ENCODE results near the gene PPP1R15B. TPM values are rescaled to one million over a fixed set of nuclear protein-coding genes. Genes with fewer than 3 reads are reported as not detected.
A peak's percentile ranks its signal among the peaks of the same experiment; 100 is the strongest.

The PPP1R15B gene
- 21.3 and 27.4 TPM in 2 replicates for total RNA-seq (2014; rRNA removed; shearing (Covaris generic))
- polyA plus RNA-seq (2015; cell fraction: cytosol; rRNA removed), result 32.1 and 37.9 TPM in 2 replicates
- polyA plus RNA-seq (2015; cell fraction: nucleus; rRNA removed), result 38.7 and 43.0 TPM in 2 replicates

- peak; percentile 99 for DNase-seq (ENCODE audit: low read depth)
Measured at GRCh38 chr1:204411451-204412204, at the start of gene PPP1R15B. Gene PPP1R15B (minus strand): TSS chr1:204411817. CDS start chr1:204411411, 406 bp downstream.

GRCh38 chr1:204460346-204460745 lies 48.7 kb upstream of the PPP1R15B start:
- no peak for DNase-seq (ENCODE audit: low read depth)

GRCh38 chr1:204459706-204460105 lies 48.1 kb upstream of the PPP1R15B start:
- DNase-seq (ENCODE audit: low read depth), result no peak

- no peak for DNase-seq (ENCODE audit: low read depth)
Measured at GRCh38 chr1:204457666-204458065, 46.0 kb upstream of the PPP1R15B start.

- DNase-seq (ENCODE audit: low read depth), result no peak
Measured at GRCh38 chr1:204456826-204457442, 45.3 kb upstream of the PPP1R15B start.

GRCh38 chr1:204455831-204456145 lies 44.2 kb upstream of the PPP1R15B start:
- no peak for DNase-seq (ENCODE audit: low read depth)

GRCh38 chr1:204455063-204455830 lies 43.6 kb upstream of the PPP1R15B start:
- no peak for DNase-seq (ENCODE audit: low read depth)

GRCh38 chr1:204454476-204454875 lies 42.9 kb upstream of the PPP1R15B start:
- no peak for DNase-seq (ENCODE audit: low read depth)

- no peak for DNase-seq (ENCODE audit: low read depth)
Measured at GRCh38 chr1:204453141-204453772, 41.6 kb upstream of the PPP1R15B start.

- no peak for DNase-seq (ENCODE audit: low read depth)
Measured at GRCh38 chr1:204451352-204452124, 39.9 kb upstream of the PPP1R15B start.

- DNase-seq (ENCODE audit: low read depth), result no peak
Measured at GRCh38 chr1:204450461-204451257, 39.0 kb upstream of the PPP1R15B start.

- no peak for DNase-seq (ENCODE audit: low read depth)
Measured at GRCh38 chr1:204449678-204450280, 38.2 kb upstream of the PPP1R15B start.

GRCh38 chr1:204448991-204449677 lies 37.5 kb upstream of the PPP1R15B start:
- no peak for DNase-seq (ENCODE audit: low read depth)

GRCh38 chr1:204448344-204448964 lies 36.8 kb upstream of the PPP1R15B start:
- peak; percentile 70 for DNase-seq (ENCODE audit: low read depth)

- DNase-seq (ENCODE audit: low read depth), result no peak
Measured at GRCh38 chr1:204447736-204448135, 36.1 kb upstream of the PPP1R15B start.

GRCh38 chr1:204447190-204447589 lies 35.6 kb upstream of the PPP1R15B start:
- no peak for DNase-seq (ENCODE audit: low read depth)

- peak; percentile 45 for DNase-seq (ENCODE audit: low read depth)
Measured at GRCh38 chr1:204446413-204447111, 34.9 kb upstream of the PPP1R15B start.

Data from HT1080 (cell line).